Fibroblast of skin of right biceps (primary cell): ENCODE measurements around the gene ATP5F1C.
"Not testable (repeated sequence)": the region's sequence is repeated elsewhere in the genome, so short reads cannot be mapped to it uniquely, and the experiment has no call there.

ENCODE experiments used
- DNase-seq: peaks from one replicate; pipeline ENCODE4 v3.0.0-alpha.2; 2013

ATP5F1C gene

GRCh38 chr10:7787857-7788638 lies at the start of gene ATP5F1C, which contains the start of gene KIN:
Gene ATP5F1C (plus strand): TSS chr10:7788177. CDS start chr10:7788208, 31 bp downstream.
Gene KIN (minus strand): TSS chr10:7787993. CDS start chr10:7787933, 60 bp downstream.
- peak; percentile 96 for DNase-seq

GRCh38 chr10:7738536-7739407 lies 49.2 kb upstream of the ATP5F1C start:
- DNase-seq, result no peak

GRCh38 chr10:7744307-7744706 lies 43.7 kb upstream of the ATP5F1C start:
- no peak for DNase-seq

GRCh38 chr10:7748637-7749036 lies 39.3 kb upstream of the ATP5F1C start:
- not testable (repeated sequence) for DNase-seq

- DNase-seq, result no peak
These were observed 37.8 kb upstream of the ATP5F1C start for GRCh38 chr10:7750222-7750621.

GRCh38 chr10:7752251-7752650 lies 35.7 kb upstream of the ATP5F1C start:
- no peak for DNase-seq

GRCh38 chr10:7755103-7755502 lies 32.9 kb upstream of the ATP5F1C start:
- DNase-seq, result no peak

GRCh38 chr10:7756360-7756992 lies 31.5 kb upstream of the ATP5F1C start:
- peak; percentile 11 for DNase-seq

- no peak for DNase-seq
These were observed 24.0 kb upstream of the ATP5F1C start for GRCh38 chr10:7763929-7764328.

- no peak for DNase-seq
These were observed 21.7 kb upstream of the ATP5F1C start for GRCh38 chr10:7766241-7766640.

- peak; percentile 16 for DNase-seq
These were observed 20.8 kb upstream of the ATP5F1C start for GRCh38 chr10:7767209-7767608.

GRCh38 chr10:7768417-7768816 lies 19.6 kb upstream of the ATP5F1C start:
- DNase-seq, result no peak

- no peak for DNase-seq
These were observed 13.9 kb upstream of the ATP5F1C start for GRCh38 chr10:7773845-7774801.

- DNase-seq, result no peak
These were observed 11.2 kb upstream of the ATP5F1C start for GRCh38 chr10:7776777-7777176.

GRCh38 chr10:7782194-7782593 lies 5.8 kb upstream of the ATP5F1C start:
- not testable (repeated sequence) for DNase-seq

GRCh38 chr10:7786430-7786829 lies 1.5 kb upstream of the ATP5F1C start:
- DNase-seq, result no peak

GRCh38 chr10:7787150-7787856 lies 674 bp upstream of the ATP5F1C start:
- DNase-seq, result peak; percentile 7

GRCh38 chr10:7788639-7789286 lies 786 bp downstream of the ATP5F1C start:
- DNase-seq, result peak; percentile 33

- DNase-seq, result peak; percentile 40
These were observed 1.4 kb downstream of the ATP5F1C start for GRCh38 chr10:7789390-7789789.

GRCh38 chr10:7792541-7792940 lies 4.6 kb downstream of the ATP5F1C start:
- DNase-seq, result peak; percentile 8
